ENCODE results near the gene PYGB.

GRCh38 chr20:25258828-25259227, 10.9 kb downstream of the PYGB start:
- TF ChIP-seq CTCF (conservative IDR thresholded peaks at IDR 0.05; ENCODE audit: low read depth, low read length), result no peak
- TF ChIP-seq EZH2 (IDR thresholded peaks at IDR 0.05; ENCODE audit: low read length, unreplicated experiment), result no peak

All from PC-3 (cell line).